Kidney capillary endothelial cell (primary cell): Measurements from ENCODE around the gene SETDB2.

Experiments used
- DNase-seq: peaks from one replicate; pipeline ENCODE4 v3.0.0-alpha.2; 2018; ENCODE audit warnings: low spot score

SETDB2 gene

GRCh38 chr13:49443704-49444523 lies at the start of gene SETDB2, which contains the start of gene CAB39L:
Gene SETDB2, plus strand, starts transcription at chr13:49444274. Its CDS starts 7,620 bp downstream, at chr13:49451894.
Gene CAB39L, minus strand, starts transcription at chr13:49444064. Its CDS starts 61,154 bp downstream, at chr13:49382910.
- peak; percentile 99 for DNase-seq

- no peak for DNase-seq
Observed at GRCh38 chr13:49395451-49395865, 48.6 kb upstream of the SETDB2 start.

- DNase-seq = no peak
Observed at GRCh38 chr13:49395878-49396380, 48.1 kb upstream of the SETDB2 start.

- DNase-seq = no peak
Observed at GRCh38 chr13:49399801-49400472, 44.1 kb upstream of the SETDB2 start.

- no peak for DNase-seq
Observed at GRCh38 chr13:49400755-49401659, 43.1 kb upstream of the SETDB2 start.

GRCh38 chr13:49403996-49404702 lies 39.9 kb upstream of the SETDB2 start:
- no peak for DNase-seq

GRCh38 chr13:49404703-49405020 lies 39.4 kb upstream of the SETDB2 start:
- no peak for DNase-seq

- DNase-seq = no peak
Observed at GRCh38 chr13:49407068-49407467, 37.0 kb upstream of the SETDB2 start.

GRCh38 chr13:49407936-49408335 lies 36.1 kb upstream of the SETDB2 start:
- DNase-seq = no peak

GRCh38 chr13:49409008-49409407 lies 35.1 kb upstream of the SETDB2 start:
- no peak for DNase-seq

- no peak for DNase-seq
Observed at GRCh38 chr13:49410006-49410405, 34.1 kb upstream of the SETDB2 start.

- no peak for DNase-seq
Observed at GRCh38 chr13:49410477-49410876, 33.6 kb upstream of the SETDB2 start.

- no peak for DNase-seq
Observed at GRCh38 chr13:49411353-49411752, 32.7 kb upstream of the SETDB2 start.

- DNase-seq = no peak
Observed at GRCh38 chr13:49412749-49413148, 31.3 kb upstream of the SETDB2 start.

- no peak for DNase-seq
Observed at GRCh38 chr13:49417161-49417560, 26.9 kb upstream of the SETDB2 start.

GRCh38 chr13:49418206-49418605 lies 25.9 kb upstream of the SETDB2 start:
- no peak for DNase-seq

GRCh38 chr13:49419276-49419675 lies 24.8 kb upstream of the SETDB2 start:
- no peak for DNase-seq

GRCh38 chr13:49421391-49421790 lies 22.7 kb upstream of the SETDB2 start:
- DNase-seq = no peak

- DNase-seq = no peak
Observed at GRCh38 chr13:49424011-49424560, 20.0 kb upstream of the SETDB2 start.

GRCh38 chr13:49428041-49428763 lies 15.9 kb upstream of the SETDB2 start:
- no peak for DNase-seq

- no peak for DNase-seq
Observed at GRCh38 chr13:49429121-49429520, 15.0 kb upstream of the SETDB2 start.
